ENCODE data around the gene KRTAP12-2. TPM values are rescaled to one million over a fixed set of nuclear protein-coding genes. Genes with fewer than 3 reads are reported as not detected.
"Not testable (repeated sequence)": the region's sequence is repeated elsewhere in the genome, so short reads cannot be mapped to it uniquely, and the experiment has no call there.

Gene KRTAP12-2
- total RNA-seq, 1 experiment from 2014 or later, result not detected

DNA sequence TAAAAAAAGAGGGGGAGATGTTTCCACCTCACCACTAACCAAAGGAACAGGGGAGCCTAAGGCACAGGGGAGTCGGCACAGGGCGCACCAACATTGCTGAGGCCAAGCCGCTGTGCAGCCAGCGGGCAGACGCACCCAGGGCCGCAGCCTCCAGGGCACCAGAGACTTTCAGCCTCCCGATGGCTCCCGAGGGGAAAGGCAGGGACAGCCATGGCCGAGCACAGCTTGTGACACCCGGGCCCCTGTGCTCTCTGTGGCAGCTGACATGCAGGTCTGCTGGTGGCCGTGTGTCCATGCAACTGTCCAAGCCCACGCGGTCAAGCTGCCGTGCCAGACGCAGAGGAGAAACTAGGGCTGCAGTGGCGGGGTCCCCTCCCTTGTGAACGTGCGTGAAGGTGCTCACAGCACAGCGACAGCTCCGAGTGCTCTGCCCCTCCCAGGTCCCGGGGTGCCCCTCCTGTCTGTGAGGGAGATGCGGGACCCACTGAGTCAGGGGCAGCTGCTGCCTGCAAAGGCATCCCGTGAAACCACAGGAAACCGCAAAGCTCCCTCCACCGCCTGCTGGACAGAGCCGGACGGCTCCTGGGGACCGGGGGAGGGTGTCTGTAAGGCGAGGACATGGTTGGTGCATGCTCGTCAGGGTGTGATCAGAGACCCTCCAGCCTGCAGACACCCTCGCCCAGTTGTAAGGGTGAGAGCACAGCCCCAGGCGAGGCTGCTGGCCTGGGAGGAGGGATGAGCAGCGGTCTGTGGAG lies 18.0 kb downstream of the KRTAP12-2 start:
- POLR2A ChIA-PET, result no interaction called here
- no TSS peak for BruUV-seq (replicated peaks)
- Mint-ChIP-seq H3K27ac (ENCODE audit: unreplicated experiment) (no peak overlapping the region), H3K36me3 (ENCODE audit: insufficient read depth, unreplicated experiment) (no peaks in the 10 kb centered on the region), H3K4me1 (ENCODE audit: low read depth, unreplicated experiment) (no peaks in the 10 kb centered on the region), H3K9me3 (ENCODE audit: unreplicated experiment) (peaks cover 23% of the 10 kb centered on the region), H3K27me3 (ENCODE audit: insufficient read depth, unreplicated experiment) (no peaks in the 10 kb centered on the region), H3K4me3 (ENCODE audit: unreplicated experiment) (no peak overlapping the region)
- Histone ChIP-seq H3K36me3 (ENCODE audit: control insufficient read depth, insufficient read depth, low read length) (no peaks in the 10 kb centered on the region), H3K27me3 (replicated peaks; ENCODE audit: control insufficient read depth, insufficient read depth, low read length) (no peaks in the 10 kb centered on the region), H3K4me3 (ENCODE audit: low read depth, low read length) (no peak overlapping the region), H3K4me1 (no peaks in the 10 kb centered on the region), H3K9me3 (peaks cover 13% of the 10 kb centered on the region)
- DNase-seq, result no peak
- TF ChIP-seq, protein P1, sequence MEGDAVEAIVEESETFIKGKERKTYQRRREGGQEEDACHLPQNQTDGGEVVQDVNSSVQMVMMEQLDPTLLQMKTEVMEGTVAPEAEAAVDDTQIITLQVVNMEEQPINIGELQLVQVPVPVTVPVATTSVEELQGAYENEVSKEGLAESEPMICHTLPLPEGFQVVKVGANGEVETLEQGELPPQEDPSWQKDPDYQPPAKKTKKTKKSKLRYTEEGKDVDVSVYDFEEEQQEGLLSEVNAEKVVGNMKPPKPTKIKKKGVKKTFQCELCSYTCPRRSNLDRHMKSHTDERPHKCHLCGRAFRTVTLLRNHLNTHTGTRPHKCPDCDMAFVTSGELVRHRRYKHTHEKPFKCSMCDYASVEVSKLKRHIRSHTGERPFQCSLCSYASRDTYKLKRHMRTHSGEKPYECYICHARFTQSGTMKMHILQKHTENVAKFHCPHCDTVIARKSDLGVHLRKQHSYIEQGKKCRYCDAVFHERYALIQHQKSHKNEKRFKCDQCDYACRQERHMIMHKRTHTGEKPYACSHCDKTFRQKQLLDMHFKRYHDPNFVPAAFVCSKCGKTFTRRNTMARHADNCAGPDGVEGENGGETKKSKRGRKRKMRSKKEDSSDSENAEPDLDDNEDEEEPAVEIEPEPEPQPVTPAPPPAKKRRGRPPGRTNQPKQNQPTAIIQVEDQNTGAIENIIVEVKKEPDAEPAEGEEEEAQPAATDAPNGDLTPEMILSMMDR (IDR thresholded peaks at IDR 0.05; ENCODE audit: insufficient read depth in 1 of 2, low read depth in 1 of 2, low read length in 1 of 2, severe bottlenecking in 1 of 2, unreplicated experiment in 1 of 2), result no peak
- CTCF ChIA-PET, result interaction anchor here (0.6 kb wide), 1 partner anchor 316 kb away, joined by 3 read pairs; no protein-coding TSS in a partner anchor
- intact Hi-C loops (cut with micrococcal nuclease; ENCODE audit: unreplicated experiment), result no loop called here

DNA sequence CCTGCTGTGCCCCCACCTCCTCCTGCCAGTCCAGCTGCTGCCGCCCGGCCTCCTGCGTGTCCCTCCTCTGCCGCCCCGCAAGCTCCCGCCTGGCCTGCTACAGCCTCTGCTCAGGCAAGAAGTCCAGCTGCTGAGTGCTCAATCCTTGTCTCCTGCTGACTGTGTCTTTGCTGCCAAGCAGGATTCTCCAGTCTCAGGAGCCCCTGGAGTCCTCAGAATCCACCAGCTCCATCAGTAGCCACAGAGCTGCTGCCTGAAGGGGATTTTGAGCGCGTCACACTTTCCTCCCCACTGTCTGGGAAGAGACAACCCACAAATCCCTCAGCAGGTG lies 19.5 kb downstream of the KRTAP12-2 start:
- ChIA-PET POLR2A (no interaction called here), CTCF (no interaction called here)
- Histone ChIP-seq H3K9me3 (peaks cover 13% of the 10 kb centered on the region), H3K36me3 (ENCODE audit: control insufficient read depth, insufficient read depth, low read length) (no peaks in the 10 kb centered on the region), H3K4me3 (ENCODE audit: low read depth, low read length) (no peak overlapping the region), H3K4me1 (no peaks in the 10 kb centered on the region), H3K27me3 (replicated peaks; ENCODE audit: control insufficient read depth, insufficient read depth, low read length) (no peaks in the 10 kb centered on the region)
- intact Hi-C loops (cut with micrococcal nuclease; ENCODE audit: unreplicated experiment), result no loop called here
- TF ChIP-seq, protein P1 (IDR thresholded peaks at IDR 0.05; ENCODE audit: insufficient read depth in 1 of 2, low read depth in 1 of 2, low read length in 1 of 2, severe bottlenecking in 1 of 2, unreplicated experiment in 1 of 2), result no peak
- no peak for DNase-seq
- Mint-ChIP-seq H3K4me1 (ENCODE audit: low read depth, unreplicated experiment) (no peaks in the 10 kb centered on the region), H3K27me3 (ENCODE audit: insufficient read depth, unreplicated experiment) (peaks cover 2% of the 10 kb centered on the region), H3K36me3 (ENCODE audit: insufficient read depth, unreplicated experiment) (no peaks in the 10 kb centered on the region), H3K9me3 (ENCODE audit: unreplicated experiment) (peaks cover 39% of the 10 kb centered on the region), H3K27ac (ENCODE audit: unreplicated experiment) (no peak overlapping the region), H3K4me3 (ENCODE audit: unreplicated experiment) (no peak overlapping the region)
- BruUV-seq (replicated peaks), result no TSS peak

DNA sequence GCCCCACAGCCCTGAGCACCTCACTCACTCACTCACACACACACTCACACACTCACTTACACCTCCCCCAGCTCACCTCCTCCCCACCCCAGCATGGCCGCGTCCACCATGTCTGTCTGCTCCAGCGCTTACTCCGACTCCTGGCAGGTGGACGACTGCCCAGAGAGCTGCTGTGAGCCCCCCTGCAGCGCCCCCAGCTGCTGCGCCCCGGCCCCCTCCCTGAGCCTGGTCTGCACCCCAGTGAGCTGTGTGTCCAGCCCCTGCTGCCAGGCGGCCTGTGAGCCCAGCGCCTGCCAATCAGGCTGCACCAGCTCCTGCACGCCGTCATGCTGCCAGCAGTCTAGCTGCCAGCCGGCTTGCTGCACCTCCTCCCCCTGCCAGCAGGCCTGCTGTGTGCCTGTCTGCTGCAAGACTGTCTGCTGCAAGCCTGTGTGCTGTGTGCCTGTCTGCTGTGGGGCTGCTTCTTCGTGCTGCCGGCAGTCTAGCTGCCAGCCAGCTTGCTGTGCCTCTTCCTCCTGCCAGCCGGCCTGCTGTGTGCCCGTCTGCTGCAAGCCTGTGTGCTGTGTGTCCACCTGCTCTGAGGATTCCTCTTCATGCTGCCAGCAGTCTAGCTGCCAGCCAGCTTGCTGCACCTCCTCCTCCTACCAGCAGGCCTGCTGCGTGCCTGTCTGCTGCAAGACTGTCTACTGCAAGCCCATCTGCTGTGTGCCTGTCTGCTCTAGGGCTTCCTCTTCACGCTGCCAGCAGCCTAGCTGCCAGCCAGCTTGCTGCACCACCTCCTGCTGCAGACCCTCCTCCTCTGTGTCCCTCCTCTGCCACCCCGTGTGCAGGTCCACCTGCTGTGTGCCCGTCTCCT lies 20.1 kb downstream of the KRTAP12-2 start, which contains the start of gene KRTAP10-11:
TSS of gene KRTAP10-11 (plus strand) at position 49 of the 856 bp plus-strand sequence. CDS start at position 94, 45 bp downstream.
- intact Hi-C loops (cut with micrococcal nuclease; ENCODE audit: unreplicated experiment); H3K4me1 Mint-ChIP-seq (ENCODE audit: low read depth, unreplicated experiment); CTCF ChIA-PET; H3K27me3 ChIP-seq (replicated peaks; ENCODE audit: control insufficient read depth, insufficient read depth, low read length); H3K4me3 ChIP-seq (ENCODE audit: low read depth, low read length); H3K36me3 ChIP-seq (ENCODE audit: control insufficient read depth, insufficient read depth, low read length); DNase-seq; POLR2A ChIA-PET; H3K27me3 Mint-ChIP-seq (ENCODE audit: insufficient read depth, unreplicated experiment); H3K36me3 Mint-ChIP-seq (ENCODE audit: insufficient read depth, unreplicated experiment); H3K27ac Mint-ChIP-seq (ENCODE audit: unreplicated experiment); H3K4me1 ChIP-seq; H3K4me3 Mint-ChIP-seq (ENCODE audit: unreplicated experiment); BruUV-seq (replicated peaks): not testable (repeated sequence)
- peaks cover 45% of the 10 kb centered on the region for H3K9me3 Mint-ChIP-seq (ENCODE audit: unreplicated experiment)
- peaks cover 13% of the 10 kb centered on the region for H3K9me3 ChIP-seq

Data from Caco-2 (cell line).